GM12878 (cell line): ENCODE results near the gene NAT10. TPM values are rescaled to one million over a fixed set of nuclear protein-coding genes. Genes with fewer than 3 reads are reported as not detected.
A peak's percentile ranks its signal among the peaks of the same experiment; 100 is the strongest.

ENCODE experiments used
- ATAC-seq: fragments of 200-7000 bp; cut with Tn5 transposase; 3 replicates; pipeline ENCODE4 v1.9.1; 2020; ENCODE audit warnings: mild to moderate bottlenecking, moderate library complexity
- BruUV-seq: library from RNA; stranded (reverse); fragments of 400-500 nt; replicated peaks from 2 replicates; lab custom pipeline; 2021; lab: Mats Ljungman, UMichigan
- CTCF ChIA-PET: fragments of 300-600 bp; sonication (Branson Sonifier 250); formaldehyde crosslinking; extraction: SDS; loops from one replicate; lab custom pipeline; 2021; ENCODE audit warnings: inconsistent platforms; lab: Yijun Ruan, JAX
- POLR2A ChIA-PET: fragments of 350-600 bp; formaldehyde crosslinking; extraction: SDS; loops from one replicate; lab custom pipeline; 2021; ENCODE audit warnings: inconsistent platforms; lab: Charles Lee
- RAD21 ChIA-PET: fragments of 300-600 bp; sonication (Branson Sonifier 250); formaldehyde crosslinking; loops from one replicate; lab custom pipeline; 2023; ENCODE audit warnings: antibody characterized with exemption; ENCODE audit not compliant: unreplicated experiment; lab: Charles Lee
- SMC1A ChIA-PET: fragments of 300-600 bp; sonication (Branson Sonifier 250); formaldehyde crosslinking; loops from one replicate; lab custom pipeline; 2023; ENCODE audit not compliant: unreplicated experiment, uncharacterized antibody; lab: Charles Lee
- DNase-seq: peaks from one replicate; pipeline ENCODE4 v3.0.0-alpha.2; 2011; ENCODE audit warnings: low read depth, low spot score
- FAIRE-seq: peaks from 3 replicates; lab custom pipeline; 2011; peaks lifted over from hg19 to GRCh38; lab: Jason Lieb, UNC
- H2AFZ ChIP-seq: 2 replicates; pipeline ENCODE4 v1.6.0; 2011; ENCODE audit warnings: low read depth, low read length, control low read depth; ENCODE audit not compliant: control insufficient read depth
- H3K27ac ChIP-seq: 2 replicates; pipeline ENCODE4 v1.5.1; 2011; ENCODE audit warnings: control low read depth; ENCODE audit not compliant: control insufficient read depth, insufficient read depth
- H3K27me3 ChIP-seq, 2 experiments: replicated peaks in 1 of 2; 2 replicates each; pipeline versions ENCODE4 v1.6.0 to v1.6.1; 2011; ENCODE audit warnings: low read length in 1 of 2; ENCODE audit not compliant: control insufficient read depth in 2 of 2, insufficient read depth in 2 of 2
- H3K36me3 ChIP-seq, 2 experiments: 2 replicates each; pipeline ENCODE4 v1.5.1; 2011; ENCODE audit warnings: low read length in 1 of 2; ENCODE audit not compliant: control insufficient read depth in 2 of 2, insufficient read depth in 2 of 2
- H3K4me1 ChIP-seq: 2 replicates; pipeline ENCODE4 v1.6.1; 2011; ENCODE audit warnings: mild to moderate bottlenecking, low read length, moderate library complexity, mixed read lengths; ENCODE audit not compliant: control insufficient read depth, insufficient read depth
- H3K4me2 ChIP-seq: 2 replicates; pipeline ENCODE4 v1.6.0; 2011; ENCODE audit warnings: control low read depth; ENCODE audit not compliant: control insufficient read depth, insufficient read depth
- H3K4me3 ChIP-seq: fragments of 200-600 bp; sonication (generic); 2 replicates; pipeline ENCODE4 v1.5.1; 2016
- H3K79me2 ChIP-seq: 2 replicates; pipeline ENCODE4 v1.6.0; 2011; ENCODE audit warnings: low read length; ENCODE audit not compliant: control insufficient read depth, insufficient read depth
- H3K9ac ChIP-seq: 2 replicates; pipeline ENCODE4 v1.8.0; 2011; ENCODE audit warnings: low read length, control low read depth, mixed read lengths; ENCODE audit not compliant: control insufficient read depth, insufficient read depth
- H3K9me3 ChIP-seq: replicated peaks from 3 replicates; pipeline ENCODE4 v1.5.1; 2011; ENCODE audit warnings: mild to moderate bottlenecking, low read length; ENCODE audit not compliant: control insufficient read depth, insufficient read depth
- H4K20me1 ChIP-seq: 2 replicates; pipeline ENCODE4 v1.6.0; 2011; ENCODE audit not compliant: control insufficient read depth, insufficient read depth
- ASH2L ChIP-seq: fragments of 300-600, 200-600 bp; sonication (generic); IDR thresholded peaks from 2 replicates; pipeline ENCODE4 v1.6.1; 2017; ENCODE audit warnings: low read depth, mild to moderate bottlenecking, borderline replicate concordance
- ATF7 ChIP-seq: fragments of 450-650 bp; IDR thresholded peaks from 2 replicates; pipeline ENCODE4 v1.6.1; 2016; ENCODE audit warnings: low read depth, mild to moderate bottlenecking
- EGR1 ChIP-seq, 2 experiments: IDR thresholded peaks; 1 replicate in 1 of 2; 2 replicates in 1 of 2; pipeline ENCODE4 v1.6.1; 2011 to 2012; ENCODE audit warnings: low read depth in 2 of 2, low read length in 2 of 2, borderline replicate concordance in 1 of 2, mild to moderate bottlenecking in 1 of 2, moderate library complexity in 1 of 2
- EP300 ChIP-seq, 2 experiments: fragments of 150-350 bp in 1 of 2; IDR thresholded peaks; 2 replicates each; pipeline ENCODE4 v1.6.1; 2011 to 2012; ENCODE audit warnings: low read depth in 2 of 2, low read length in 2 of 2, borderline replicate concordance in 1 of 2, improper control_type of control experiment in 1 of 2, inconsistent platforms in 1 of 2; ENCODE audit not compliant: control insufficient read depth in 1 of 2
- ESRRA ChIP-seq: IDR thresholded peaks from 2 replicates; pipeline ENCODE4 v1.6.1; 2012; ENCODE audit warnings: mild to moderate bottlenecking, low read length, improper control_type of control experiment
- FOXK2 ChIP-seq: fragments of 450-650 bp; IDR thresholded peaks from 2 replicates; pipeline ENCODE4 v1.6.1; 2017; ENCODE audit warnings: mild to moderate bottlenecking, moderate library complexity
- MTA2 ChIP-seq: fragments of 450-650 bp; IDR thresholded peaks from 2 replicates; pipeline ENCODE4 v1.6.1; 2016; ENCODE audit warnings: low read depth, mild to moderate bottlenecking, moderate library complexity
- NFYB ChIP-seq: IDR thresholded peaks from 2 replicates; pipeline ENCODE4 v1.6.1; 2011; ENCODE audit warnings: low read depth, mild to moderate bottlenecking, low read length, improper control_type of control experiment, moderate library complexity; ENCODE audit not compliant: insufficient read depth
- RAD21 ChIP-seq: IDR thresholded peaks from 2 replicates; pipeline ENCODE4 v1.6.1; 2011; ENCODE audit warnings: mild to moderate bottlenecking, low read depth, low read length, moderate library complexity; ENCODE audit not compliant: insufficient read depth
- RFX5 ChIP-seq: IDR thresholded peaks from 2 replicates; pipeline ENCODE4 v1.6.1; 2011; ENCODE audit warnings: low read depth, low read length, improper control_type of control experiment
- SMAD1 ChIP-seq: fragments of 450-650 bp; IDR thresholded peaks from 2 replicates; pipeline ENCODE4 v1.6.1; 2018; ENCODE audit warnings: mild to moderate bottlenecking, low read depth; ENCODE audit not compliant: partially characterized antibody
- SREBF2 ChIP-seq: IDR thresholded peaks from 2 replicates; pipeline ENCODE4 v1.6.1; 2012; ENCODE audit warnings: mild to moderate bottlenecking, low read length
- TAF1 ChIP-seq: IDR thresholded peaks from 2 replicates; pipeline ENCODE4 v1.6.1; 2011; ENCODE audit warnings: mild to moderate bottlenecking, low read depth, low read length, borderline replicate concordance
- WGBS: methylation state at CpG from one replicate; pipeline ENCODE4 v1.1.6; 2016; ENCODE audit warnings: low lambda C conversion rate; ENCODE audit not compliant: insufficient replicate concordance, insufficient coverage; ENCODE audit errors: missing lambda C conversion rate; 5-methylcytosine and 5-hydroxymethylcytosine counted together
- in situ Hi-C: fragments of 300-500 bp; cut with MboI; formaldehyde crosslinking; loops from 9 replicates; pipeline ENCODE4 v1.14.3; 2018; ENCODE audit warnings: mixed read lengths
- intact Hi-C: fragments of 100-400 bp; cut with micrococcal nuclease; formaldehyde crosslinking; loops from one replicate; pipeline ENCODE4 v1.14.2; 2022; ENCODE audit not compliant: unreplicated experiment
- polyA plus RNA-seq, 11 experiments: library from polyadenylated mRNA; depleted of rRNA in 4 of 11; unstranded in 6 of 11; stranded (reverse) in 5 of 11; fragments of >200 nt; fragmentation: Nextera tagmentation in 4 of 11; fragmentation: Illumina TruSeq in 1 of 11; extraction: Ambion mirVana in 4 of 11; extraction: Trizol in 1 of 11; gene quantifications; 1 replicate in 1 of 11; 2 replicates in 10 of 11; pipeline versions ENCODE4 v1.2.1 to v1.2.3, GENCODE V29; 2011 to 2016; ENCODE audit warnings: inconsistent platforms in 2 of 11, missing spikeins in 2 of 11, low read depth in 1 of 11
- total RNA-seq, 4 experiments: library from RNA; depleted of rRNA in 3 of 4; stranded (reverse); fragments of >200 nt in 3 of 4; fragmentation: Illumina TruSeq in 1 of 4; extraction: Trizol in 1 of 4; gene quantifications; 2 replicates each; pipeline versions ENCODE4 v1.2.1 to v1.2.3, GENCODE V29; 2013 to 2021
- TF ChIP-seq, protein P1 (sequence below): fragments of 450-650 bp; IDR thresholded peaks from 2 replicates; pipeline ENCODE4 v1.6.1; 2014; ENCODE audit warnings: mild to moderate bottlenecking
- TF ChIP-seq, protein P2 (sequence below): fragments of 450-650 bp; IDR thresholded peaks from 2 replicates; pipeline ENCODE4 v1.6.1; 2017; ENCODE audit warnings: mild to moderate bottlenecking, low read depth, inconsistent platforms; ENCODE audit not compliant: poor library complexity, severe bottlenecking

NAT10 gene
- total and polyA plus RNA-seq, 10 of the 15 experiments (the other 5 are each of a cell fraction or from before 2014, with no cell fraction given) = 45.1 to 95.5 (median 72.8) TPM

DNA sequence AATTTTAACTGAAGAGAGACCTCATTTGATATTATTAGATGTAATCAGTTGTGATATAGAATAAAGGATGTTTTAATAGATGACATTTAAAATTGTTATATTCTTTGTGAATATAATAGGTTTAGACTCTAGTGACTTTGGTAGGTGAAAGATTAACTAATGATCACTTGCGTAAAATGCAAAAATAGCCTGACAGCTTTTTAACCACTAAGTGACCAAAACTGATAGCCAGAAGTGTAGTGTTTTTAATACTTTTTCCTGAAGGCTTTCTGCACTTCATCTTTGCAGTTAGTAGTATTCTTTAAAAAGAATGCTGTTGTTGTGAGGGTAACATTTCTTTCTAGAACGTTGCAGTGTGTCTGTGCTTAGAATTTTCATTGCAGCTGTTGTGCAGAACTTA is 48.8 kb upstream of the NAT10 start:
- H3K4me1 ChIP-seq = no peaks in the 10 kb centered on the region; the same call in 1 of the 2 replicates
- BruUV-seq = no TSS peak
- FAIRE-seq (no peak), ATAC-seq (no peak), DNase-seq (no peak)
- in situ Hi-C loops (no loop called here), intact Hi-C loops (loop anchor here (10.0 kb wide), 1 partner anchor 672 kb away; no protein-coding TSS in a partner anchor)
- SMC1A ChIA-PET = interaction anchor here (0.9 to 2.7 kb wide), 10 partner anchors 8 to 191 kb away, joined by 3 to 11 read pairs (median 3); no protein-coding TSS in a partner anchor
- H3K36me3 ChIP-seq = peaks cover 3 to 6% of the 10 kb centered on the region in 2 experiments
- TF ChIP-seq ESRRA (no peak), SREBF2 (no peak), SMAD1 (peak; percentile 5), MTA2 (peak; percentile 55; the same call in 1 of the 2 replicates), TAF1 (no peak), EGR1 (IDR thresholded peaks at IDR 0.05; ENCODE audit: borderline replicate concordance in 1 of 2, low read depth in 2 of 2, low read length in 2 of 2) (no peak), RFX5 (no peak), FOXK2 (no peak), NFYB (no peak), ASH2L (no peak), ATF7 (no peak), EP300 (IDR thresholded peaks at IDR 0.05; ENCODE audit: borderline replicate concordance in 1 of 2, control insufficient read depth in 1 of 2, low read depth in 2 of 2, low read length in 2 of 2) (peak in 1 of 2 experiments; percentile 20; a peak in 1 of 4 replicates), RAD21 (no peak)
- TF ChIP-seq, protein P1, sequence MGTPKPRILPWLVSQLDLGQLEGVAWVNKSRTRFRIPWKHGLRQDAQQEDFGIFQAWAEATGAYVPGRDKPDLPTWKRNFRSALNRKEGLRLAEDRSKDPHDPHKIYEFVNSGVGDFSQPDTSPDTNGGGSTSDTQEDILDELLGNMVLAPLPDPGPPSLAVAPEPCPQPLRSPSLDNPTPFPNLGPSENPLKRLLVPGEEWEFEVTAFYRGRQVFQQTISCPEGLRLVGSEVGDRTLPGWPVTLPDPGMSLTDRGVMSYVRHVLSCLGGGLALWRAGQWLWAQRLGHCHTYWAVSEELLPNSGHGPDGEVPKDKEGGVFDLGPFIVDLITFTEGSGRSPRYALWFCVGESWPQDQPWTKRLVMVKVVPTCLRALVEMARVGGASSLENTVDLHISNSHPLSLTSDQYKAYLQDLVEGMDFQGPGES = no peak
- TF ChIP-seq, protein P2, sequence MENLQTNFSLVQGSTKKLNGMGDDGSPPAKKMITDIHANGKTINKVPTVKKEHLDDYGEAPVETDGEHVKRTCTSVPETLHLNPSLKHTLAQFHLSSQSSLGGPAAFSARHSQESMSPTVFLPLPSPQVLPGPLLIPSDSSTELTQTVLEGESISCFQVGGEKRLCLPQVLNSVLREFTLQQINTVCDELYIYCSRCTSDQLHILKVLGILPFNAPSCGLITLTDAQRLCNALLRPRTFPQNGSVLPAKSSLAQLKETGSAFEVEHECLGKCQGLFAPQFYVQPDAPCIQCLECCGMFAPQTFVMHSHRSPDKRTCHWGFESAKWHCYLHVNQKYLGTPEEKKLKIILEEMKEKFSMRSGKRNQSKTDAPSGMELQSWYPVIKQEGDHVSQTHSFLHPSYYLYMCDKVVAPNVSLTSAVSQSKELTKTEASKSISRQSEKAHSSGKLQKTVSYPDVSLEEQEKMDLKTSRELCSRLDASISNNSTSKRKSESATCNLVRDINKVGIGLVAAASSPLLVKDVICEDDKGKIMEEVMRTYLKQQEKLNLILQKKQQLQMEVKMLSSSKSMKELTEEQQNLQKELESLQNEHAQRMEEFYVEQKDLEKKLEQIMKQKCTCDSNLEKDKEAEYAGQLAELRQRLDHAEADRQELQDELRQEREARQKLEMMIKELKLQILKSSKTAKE = no peak
- H2AFZ ChIP-seq = no peak overlapping the region
- H3K27ac ChIP-seq = no peak overlapping the region
- RAD21 ChIA-PET = interaction anchor here (0.7 to 1.2 kb wide), 4 partner anchors 11 to 49 kb away, joined by 3 to 8 read pairs (median 4); partner anchors contain the start of gene NAT10
- H3K27me3 ChIP-seq = no peaks in the 10 kb centered on the region
- H3K9ac ChIP-seq = no peak overlapping the region; the same call in 1 of the 2 replicates
- POLR2A ChIA-PET = no interaction called here
- peak overlapping the region; percentile 61; the same call in 1 of the 2 replicates for H3K4me3 ChIP-seq
- peak overlapping the region; percentile 64 for H3K4me2 ChIP-seq
- no peaks in the 10 kb centered on the region for H3K9me3 ChIP-seq
- no peaks in the 10 kb centered on the region; the same call in 1 of the 2 replicates for H4K20me1 ChIP-seq
- CTCF ChIA-PET = interaction anchor here (1.0 to 1.3 kb wide), 2 partner anchors 12 to 309 kb away, joined by 3 read pairs; no protein-coding TSS in a partner anchor
- peaks cover 93% of the 10 kb centered on the region for H3K79me2 ChIP-seq
- WGBS = 0% methylated on average over 2 of the region's 2 CpGs
